ENCODE measurements around the gene UBAC2.

UBAC2 gene

DNA sequence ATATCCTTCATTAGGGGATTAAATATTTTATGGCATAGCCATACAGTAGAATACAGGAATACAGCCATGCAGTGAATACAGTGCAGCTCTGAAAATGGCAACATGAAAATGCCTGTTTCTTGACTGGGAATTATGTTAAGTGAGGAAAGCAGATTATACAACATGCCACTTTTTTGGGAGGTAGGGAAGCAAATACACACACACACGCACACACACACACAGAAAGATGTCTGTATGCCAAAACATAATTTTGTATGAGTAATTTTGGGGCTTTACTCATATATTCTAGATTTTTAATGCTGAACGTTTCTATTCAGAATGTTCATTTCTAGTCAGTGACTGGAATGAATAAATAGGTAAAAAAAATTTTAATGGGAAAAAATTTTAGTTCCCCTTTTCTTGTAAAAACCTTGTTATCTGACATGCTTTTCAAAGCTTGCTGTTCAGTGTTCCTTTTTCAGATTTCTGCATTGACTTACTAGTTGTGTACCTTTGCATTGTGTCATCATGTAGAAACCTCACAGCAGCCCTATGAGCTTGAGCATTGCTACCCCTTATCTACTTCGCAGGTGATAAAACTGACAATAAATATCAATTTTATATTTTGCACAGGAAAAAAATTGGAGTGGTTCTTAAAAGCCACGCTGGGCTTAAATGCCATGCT is 98.7 kb downstream of the UBAC2 start:
- no peak for DNase-seq

DNA sequence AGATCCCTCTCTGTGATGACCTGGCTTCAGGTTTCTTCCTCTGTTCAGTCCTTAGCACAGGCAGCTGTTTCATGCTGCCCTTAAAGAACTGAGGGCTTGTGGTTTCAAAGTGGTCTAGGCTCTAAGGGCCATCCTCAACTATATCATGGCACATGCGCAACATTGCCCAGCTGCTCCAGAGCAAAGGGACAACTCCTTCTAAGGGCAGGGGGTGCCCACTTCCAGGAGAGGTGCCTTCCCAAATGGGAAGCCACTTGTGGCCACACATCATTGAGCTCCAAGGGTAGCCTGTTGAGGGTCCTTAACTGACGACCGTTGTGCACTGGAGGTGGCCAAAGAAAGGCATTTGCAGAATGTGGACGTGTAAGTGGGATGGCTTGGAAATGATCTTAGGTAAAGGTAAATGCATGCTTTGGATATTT is 99.3 kb downstream of the UBAC2 start:
- DNase-seq: no peak

DNA sequence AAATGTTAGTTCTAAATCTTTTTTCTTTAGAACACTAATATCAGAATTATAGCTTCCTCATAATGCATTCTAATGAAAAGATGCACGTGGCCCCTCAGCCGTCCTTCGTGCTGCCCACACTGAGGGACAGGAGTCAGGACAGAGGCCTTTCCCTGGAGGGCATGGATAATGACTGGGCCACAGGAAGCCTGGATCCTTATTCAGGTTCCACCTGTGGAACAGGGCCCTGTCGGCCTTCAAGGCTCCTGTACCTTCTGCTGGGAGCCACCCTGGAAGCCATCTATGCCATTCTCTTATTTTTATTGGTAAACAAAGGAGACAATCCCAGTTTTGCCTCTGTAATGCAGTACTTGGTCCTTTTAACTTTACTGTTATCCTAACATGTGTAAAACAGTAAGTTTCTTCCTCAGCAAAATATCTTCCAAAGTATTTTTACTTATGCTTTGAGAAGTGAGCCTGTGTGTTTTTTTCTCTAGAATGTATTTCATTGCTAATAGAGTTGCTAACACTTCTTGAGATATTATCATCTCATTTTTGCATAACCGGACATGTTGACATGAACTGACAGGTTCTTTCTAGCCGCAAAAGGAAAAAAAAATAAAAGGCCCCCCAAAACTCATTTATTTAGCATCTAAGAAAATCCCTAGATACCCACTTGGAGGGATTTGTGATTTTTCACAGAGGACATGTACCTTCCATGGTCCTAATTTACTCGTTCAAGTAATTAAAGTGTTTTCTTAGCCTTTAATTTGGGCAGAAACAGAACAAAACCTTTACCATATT is 100.6 kb downstream of the UBAC2 start:
- DNase-seq: no peak

GRCh38 chr13:99301913-99302636 is 101.4 kb downstream of the UBAC2 start:
- DNase-seq: no peak

GRCh38 chr13:99302637-99303505 is 102.2 kb downstream of the UBAC2 start:
- DNase-seq: no peak

DNA sequence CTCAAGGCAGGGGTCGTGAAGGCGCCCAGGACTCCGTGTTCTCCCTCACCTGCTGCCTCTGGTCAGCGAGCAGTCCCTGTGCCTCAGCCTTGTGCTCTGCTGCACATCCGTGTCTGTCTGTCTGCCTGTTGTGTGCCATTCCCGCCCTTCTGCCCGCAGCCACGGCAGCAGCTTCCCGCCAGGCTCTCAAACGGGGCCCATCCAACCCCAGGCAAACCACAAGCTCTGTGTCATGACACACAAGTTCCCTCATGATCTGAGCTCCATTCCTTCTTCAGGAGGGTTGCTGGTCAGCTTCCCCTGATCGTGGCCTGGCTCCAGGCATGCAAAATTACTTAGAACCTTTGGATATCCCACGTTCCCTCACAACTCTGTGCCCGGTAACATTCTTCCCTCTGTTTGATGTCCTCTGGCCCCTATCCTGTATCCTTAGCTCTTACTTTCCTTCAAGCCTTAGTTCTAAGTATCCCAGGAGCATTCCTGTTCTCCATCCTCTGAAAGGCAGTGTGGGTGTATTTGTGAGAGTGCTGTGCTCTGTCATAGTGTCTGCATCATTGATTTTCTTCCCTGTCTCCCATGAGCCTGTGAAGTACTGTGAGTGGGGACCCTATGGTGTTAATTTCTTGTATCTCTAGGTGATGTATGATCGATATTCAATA is 103.3 kb downstream of the UBAC2 start:
- DNase-seq: peak; percentile 69

GRCh38 chr13:99304541-99304940 is 103.9 kb downstream of the UBAC2 start:
- no peak for DNase-seq

DNA sequence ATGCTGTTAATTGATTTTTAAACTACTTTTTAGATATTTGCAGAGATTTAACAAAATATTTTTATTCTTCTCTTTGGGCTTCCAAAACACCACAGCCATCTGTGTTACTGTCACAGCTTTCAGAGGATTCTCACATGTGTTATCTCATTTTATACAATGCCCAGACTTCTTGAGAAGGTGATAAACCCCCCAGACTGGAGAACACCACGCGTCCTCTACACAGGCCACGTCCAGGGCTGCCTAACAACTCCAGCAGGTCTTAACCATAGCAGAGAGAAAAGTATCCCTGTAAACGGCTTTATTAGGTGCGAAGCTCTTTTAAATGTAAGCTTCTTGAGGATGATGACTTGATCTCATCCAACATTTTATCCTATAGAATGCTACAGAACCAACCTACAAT is 104.5 kb downstream of the UBAC2 start:
- no peak for DNase-seq

DNA sequence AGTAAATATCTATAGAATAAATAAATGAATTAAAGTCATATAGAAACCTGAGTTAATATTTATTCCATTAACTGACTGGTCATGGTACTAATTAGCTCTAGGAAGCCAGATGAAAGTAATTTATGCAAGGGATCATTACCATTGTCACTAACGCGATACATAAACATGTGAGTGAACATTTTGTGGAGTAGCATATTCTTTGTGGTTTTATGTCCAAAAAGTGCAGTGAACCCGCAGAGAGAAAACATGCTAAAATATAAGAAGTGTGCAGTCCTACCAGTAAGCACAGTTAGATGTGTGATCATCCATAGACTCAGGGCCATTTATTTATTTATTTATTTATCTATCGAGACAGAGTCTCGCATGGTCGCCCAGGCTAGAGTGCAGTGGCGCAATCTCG is 104.9 kb downstream of the UBAC2 start:
- DNase-seq: no peak

DNA sequence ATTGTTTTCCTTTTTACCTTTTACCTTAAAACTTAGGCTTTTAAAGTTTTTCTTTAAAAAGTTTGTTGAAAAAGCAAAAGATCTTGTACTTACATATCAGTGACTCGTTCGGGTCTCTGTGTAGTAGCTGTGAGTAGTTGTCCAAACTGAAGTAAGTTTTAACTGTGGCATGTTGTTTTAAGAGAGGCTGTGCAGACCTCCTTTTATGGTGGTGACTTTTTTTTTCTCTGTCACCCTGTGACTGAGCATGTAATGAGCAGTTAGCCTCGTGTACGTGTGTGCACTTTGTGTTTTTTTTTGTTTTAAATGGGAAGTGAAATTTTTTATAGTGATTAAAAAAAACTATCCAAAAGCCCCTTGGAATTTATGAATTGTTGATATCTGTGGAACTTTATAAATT is 106.6 kb downstream of the UBAC2 start, which contains the start of gene GPR183:
TSS of gene GPR183 (minus strand) at position 153 of the 400 bp plus-strand sequence. CDS start 11,254 bp downstream, outside the sequence.
- no peak for DNase-seq

- DNase-seq: peak; percentile 85
Measured at GRCh38 chr13:99307648-99308339, 107.1 kb downstream of the UBAC2 start.

- DNase-seq: no peak
Measured at GRCh38 chr13:99308471-99309087, 107.9 kb downstream of the UBAC2 start.

GRCh38 chr13:99310382-99311031 is 109.9 kb downstream of the UBAC2 start:
- no peak for DNase-seq

GRCh38 chr13:99311137-99311536 is 110.5 kb downstream of the UBAC2 start:
- DNase-seq: peak; percentile 64

DNA sequence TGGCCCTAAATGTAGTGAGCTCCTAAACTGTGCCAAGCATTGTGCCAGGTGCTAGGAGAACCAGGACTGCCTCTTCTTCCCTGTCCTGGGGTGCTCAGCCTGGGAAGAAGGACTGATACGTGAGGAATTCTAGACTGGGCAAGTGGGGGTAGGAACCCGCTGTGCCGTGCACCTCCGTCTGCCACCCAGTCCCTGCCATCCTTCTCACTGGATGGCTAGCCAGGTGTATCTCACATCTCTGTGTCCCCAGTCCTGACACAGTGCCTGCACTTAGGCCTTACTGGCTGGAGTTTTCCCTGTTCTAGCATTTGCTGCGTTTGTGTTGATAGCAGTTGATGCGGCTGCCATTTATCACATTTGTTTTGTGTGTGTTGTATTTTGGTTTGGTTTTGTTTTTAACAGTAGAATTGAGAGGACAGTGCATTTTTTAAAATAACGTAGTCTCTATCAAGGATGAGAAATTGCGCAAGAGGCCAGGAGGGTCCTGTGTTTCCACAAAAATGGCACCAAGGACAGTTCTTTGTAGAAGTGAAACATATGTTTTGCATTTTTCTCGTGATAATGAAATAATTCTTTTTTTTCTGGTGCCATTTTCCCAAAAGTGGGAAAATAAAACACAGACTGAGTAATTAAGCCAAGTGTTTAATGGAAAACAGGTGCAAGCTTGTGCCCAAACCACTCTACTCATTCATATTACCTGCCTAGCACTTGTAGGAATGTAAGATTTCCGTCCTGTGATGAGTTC is 111.3 kb downstream of the UBAC2 start:
- DNase-seq: no peak

DNA sequence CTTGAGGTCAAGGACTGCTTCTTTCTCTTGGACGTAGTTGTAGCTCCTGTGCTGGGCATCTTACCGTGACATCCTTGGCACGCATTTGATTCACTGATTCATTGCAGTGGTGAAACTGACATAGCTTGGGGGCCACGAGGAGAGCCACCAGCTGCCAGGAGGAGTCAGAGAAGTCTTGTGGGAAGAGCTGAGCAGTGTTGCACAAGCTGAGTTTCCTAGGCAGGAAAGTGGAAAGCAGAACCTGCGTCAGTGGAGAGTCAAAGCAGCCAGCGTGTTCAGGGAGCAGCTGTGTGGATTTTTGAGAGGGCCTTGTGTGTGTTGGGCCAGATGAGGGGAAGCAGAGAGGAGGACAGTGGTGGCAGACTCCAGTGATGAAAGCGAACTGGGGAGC is 111.8 kb downstream of the UBAC2 start:
- DNase-seq: no peak

DNA sequence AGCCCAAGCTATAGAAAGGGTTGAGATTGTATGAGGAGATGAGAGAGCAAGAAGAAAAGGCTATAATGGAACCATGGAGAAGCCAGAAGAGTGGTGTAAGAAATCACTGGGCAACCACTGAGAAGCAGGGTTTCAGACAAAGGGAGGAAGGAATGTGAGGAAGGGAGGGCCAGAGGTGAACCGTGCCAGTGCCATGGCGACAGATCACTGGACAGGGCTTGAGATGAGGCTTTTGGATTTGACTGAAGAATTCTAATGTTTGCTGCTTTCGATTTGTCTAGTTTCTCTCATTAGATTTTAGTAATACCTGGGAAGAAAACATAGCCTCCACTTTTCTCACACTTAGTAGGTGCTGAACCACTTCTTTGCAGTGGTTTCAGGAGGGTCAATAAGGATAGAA is 112.8 kb downstream of the UBAC2 start:
- no peak for DNase-seq

DNA sequence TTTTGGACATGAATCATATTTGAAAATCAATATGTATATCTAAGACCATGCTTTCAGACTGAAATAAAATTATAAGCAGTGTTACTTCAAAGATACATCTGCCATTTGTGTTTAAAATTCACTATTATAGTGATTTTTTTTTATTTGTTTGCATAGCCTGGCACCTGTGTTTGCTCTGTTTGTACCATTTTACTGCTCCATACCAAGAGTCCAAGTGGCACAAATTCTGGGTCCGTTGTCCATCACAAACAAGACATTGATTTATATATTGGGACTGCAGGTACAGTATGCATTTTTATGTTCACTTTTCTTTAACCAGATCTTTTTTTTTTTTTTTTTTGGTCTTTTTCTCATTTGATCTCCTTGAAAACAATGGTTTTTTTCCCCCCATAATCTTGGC is 113.3 kb downstream of the UBAC2 start:
- no peak for DNase-seq

DNA sequence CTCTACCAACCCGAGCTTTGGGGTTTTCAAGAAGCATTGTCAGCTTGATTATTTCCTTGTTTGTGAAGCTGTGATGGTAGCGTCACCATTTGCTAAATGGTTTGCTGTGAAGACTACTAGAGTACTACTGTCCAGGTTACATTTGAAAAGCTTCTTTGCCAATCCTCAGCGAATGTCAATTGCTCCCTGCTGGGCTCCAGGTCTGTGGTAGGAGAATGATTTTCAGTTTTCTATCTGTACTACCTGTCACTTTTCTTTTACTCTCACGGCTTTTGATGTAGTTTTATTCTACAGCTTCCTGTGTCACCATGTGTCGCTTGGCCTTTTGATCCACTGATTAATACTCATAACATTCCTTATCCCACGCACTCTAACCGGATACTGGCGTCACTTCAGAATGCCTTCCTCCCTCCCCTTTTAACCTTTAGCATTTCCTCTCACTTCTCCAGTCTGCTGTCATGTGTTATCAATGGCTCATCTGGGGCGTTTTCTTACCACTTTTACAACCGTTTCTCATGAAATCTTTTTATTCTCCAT is 114.1 kb downstream of the UBAC2 start:
- peak; percentile 74 for DNase-seq

Measured in stimulated activated CD8-positive, alpha-beta memory T cell treated with anti-CD3 and anti-CD28 coated beads, Interleukin-4, amount 100 ng/mL, for 48 hours (primary cell).